Sigmoid colon (tissue), 7 donors: ENCODE data around the gene URB2. TPM values are rescaled to one million over a fixed set of nuclear protein-coding genes. Genes with fewer than 3 reads are reported as not detected.

Experiments used
- DNase-seq: peaks from one replicate; pipeline ENCODE4 v3.0.0-alpha.2; 2019
- H3K27ac ChIP-seq, 4 donors: fragments of 200-600 bp; sonication (generic); one replicate each; pipeline ENCODE4 v1.5.1; 2016 to 2019; ENCODE audit warnings: mild to moderate bottlenecking in 1 of 4
- H3K27me3 ChIP-seq, 3 donors: fragments of 200-600 bp; sonication (generic); one replicate each; pipeline ENCODE4 v1.5.1; 2019; ENCODE audit warnings: mild to moderate bottlenecking in 1 of 3
- H3K36me3 ChIP-seq, 4 donors: fragments of 200-600 bp; sonication (generic); one replicate each; pipeline ENCODE4 v1.5.1; 2016 to 2019
- H3K4me1 ChIP-seq, 4 donors: fragments of 200-600 bp; sonication (generic); one replicate each; pipeline ENCODE4 v1.5.1; 2017 to 2019
- H3K4me3 ChIP-seq, 4 donors: fragments of 200-600 bp; sonication (generic); one replicate each; pipeline ENCODE4 v1.5.1; 2017 to 2019; ENCODE audit warnings: mild to moderate bottlenecking in 2 of 4, moderate library complexity in 1 of 4
- H3K9me3 ChIP-seq, 4 donors: fragments of 200-600 bp in 3 of 4; sonication (generic) in 3 of 4; one replicate each; pipeline versions ENCODE4 v1.5.1 to v1.6.1; 2013 to 2019
- CTCF ChIP-seq, 4 experiments: fragments of 450-650 bp in 3 of 4; fragments of 200-600 bp in 1 of 4; IDR thresholded peaks; one replicate each; pipeline ENCODE4 v1.5.1; 2016 to 2019; ENCODE audit warnings: antibody characterized with exemption in 4 of 4, mild to moderate bottlenecking in 3 of 4, moderate library complexity in 2 of 4
- EP300 ChIP-seq, 4 donors: sonication (generic); formaldehyde crosslinking; IDR thresholded peaks; one replicate each; pipeline ENCODE4 v1.6.1; 2017; ENCODE audit warnings: antibody characterized with exemption in 4 of 4
- POLR2A ChIP-seq, 2 donors: fragments of 450-650 bp; IDR thresholded peaks; one replicate each; pipeline ENCODE4 v1.6.1; 2016; ENCODE audit warnings: antibody characterized with exemption in 2 of 2, mild to moderate bottlenecking in 2 of 2, moderate library complexity in 2 of 2
- POLR2AphosphoS5 ChIP-seq, 4 donors: sonication (generic); formaldehyde crosslinking; IDR thresholded peaks; one replicate each; pipeline ENCODE4 v1.6.1; 2017; ENCODE audit warnings: antibody characterized with exemption in 4 of 4
- WGBS, 2 donors: extraction: QIAGEN DNeasy Blood & Tissue Kit; methylation state at CpG; one replicate each; pipeline ENCODE4 v1.1.7; 2013; 5-methylcytosine and 5-hydroxymethylcytosine counted together
- intact Hi-C: fragments of 100-400 bp; cut with DNase I; formaldehyde crosslinking; loops from one replicate; pipeline ENCODE4 v1.15.1; 2023
- polyA plus RNA-seq, 3 donors: library from polyadenylated mRNA; stranded (reverse); fragments of 200-250 nt; gene quantifications; one replicate each; pipeline ENCODE4 v1.2.3, GENCODE V29; 2013
- total RNA-seq, 4 donors: library from RNA; depleted of rRNA; stranded (reverse); fragments of >200 nt; gene quantifications; one replicate each; pipeline ENCODE4 v1.1.0, GENCODE V29; 2016
- donor health status: healthy with polysubstance abuse.
- donor health status: Bipolar disorder and iron deficiency.
- donor health status: healthy.

The URB2 gene
- total and polyA plus RNA-seq, 7 donors, result 0.60 to 11.7 (median 5.2) TPM

GRCh38 chr1:229671310-229671709, 45.3 kb downstream of the URB2 start:
- Histone ChIP-seq H3K36me3 (no peaks in the 10 kb centered on the region), H3K4me1 (no peaks in the 10 kb centered on the region), H3K27me3 (no peaks in the 10 kb centered on the region), H3K27ac (no peak overlapping the region), H3K9me3 (no peaks in the 10 kb centered on the region), H3K4me3 (no peak overlapping the region)
- no peak for DNase-seq
- TF ChIP-seq EP300 (IDR thresholded peaks at IDR 0.05), result no peak
- no peak for TF ChIP-seq POLR2AphosphoS5 (IDR thresholded peaks at IDR 0.05)
- TF ChIP-seq CTCF (IDR thresholded peaks at IDR 0.05), result no peak
- intact Hi-C loops, result no loop called here
- WGBS, 2 donors, result 72 to 79% methylated on average over 5 of the region's 5 CpGs

- Histone ChIP-seq H3K36me3 (no peaks in the 10 kb centered on the region), H3K27me3 (no peaks in the 10 kb centered on the region), H3K27ac (no peak overlapping the region), H3K4me1 (no peaks in the 10 kb centered on the region), H3K9me3 (no peaks in the 10 kb centered on the region), H3K4me3 (no peak overlapping the region)
- WGBS, 2 donors, result 21 to 70% methylated on average over 2 of the region's 2 CpGs
- TF ChIP-seq POLR2AphosphoS5 (IDR thresholded peaks at IDR 0.05) (no peak), EP300 (IDR thresholded peaks at IDR 0.05) (no peak), CTCF (IDR thresholded peaks at IDR 0.05) (no peak), POLR2A (IDR thresholded peaks at IDR 0.05) (no peak)
- no peak for DNase-seq
- intact Hi-C loops, result no loop called here
Measured at GRCh38 chr1:229672246-229672645, 46.2 kb downstream of the URB2 start.

GRCh38 chr1:229674042-229674441, 48.0 kb downstream of the URB2 start:
- Histone ChIP-seq H3K27ac (no peak overlapping the region), H3K9me3 (no peaks in the 10 kb centered on the region), H3K27me3 (no peaks in the 10 kb centered on the region), H3K4me1 (no peaks in the 10 kb centered on the region), H3K4me3 (no peak overlapping the region), H3K36me3 (no peaks in the 10 kb centered on the region)
- WGBS, 2 donors, result 51 to 74% methylated on average over 5 of the region's 5 CpGs
- DNase-seq, result no peak
- intact Hi-C loops, result no loop called here
- TF ChIP-seq POLR2AphosphoS5 (IDR thresholded peaks at IDR 0.05) (no peak), EP300 (IDR thresholded peaks at IDR 0.05) (no peak), POLR2A (IDR thresholded peaks at IDR 0.05) (no peak), CTCF (IDR thresholded peaks at IDR 0.05) (no peak)

GRCh38 chr1:229675396-229675795, 49.3 kb downstream of the URB2 start:
- intact Hi-C loops, result no loop called here
- no peaks in the 10 kb centered on the region for H3K27me3 ChIP-seq
- no peak for DNase-seq

More at GRCh38 chr1:229675396-229675795, 49.3 kb downstream of the URB2 start:
- no peak overlapping the region for H3K27ac ChIP-seq
- H3K36me3 ChIP-seq, result no peaks in the 10 kb centered on the region
- no peak overlapping the region for H3K4me3 ChIP-seq
- no peaks in the 10 kb centered on the region for H3K9me3 ChIP-seq
- no peaks in the 10 kb centered on the region for H3K4me1 ChIP-seq
- no peak for TF ChIP-seq POLR2AphosphoS5 (IDR thresholded peaks at IDR 0.05)
- no peak for TF ChIP-seq EP300 (IDR thresholded peaks at IDR 0.05)
- TF ChIP-seq CTCF (IDR thresholded peaks at IDR 0.05), result no peak
- TF ChIP-seq POLR2A (IDR thresholded peaks at IDR 0.05), result no peak
